WERI-Rb-1 (cell line): ENCODE measurements around the gene CD46.
"Not testable (repeated sequence)": the region's sequence is repeated elsewhere in the genome, so short reads cannot be mapped to it uniquely, and the experiment has no call there.

ENCODE experiments used
- DNase-seq: peaks from one replicate; pipeline ENCODE4 v3.0.0-alpha.2; 2020
- H3K27ac ChIP-seq: fragments of 250-450 bp; sonication (Bioruptor Pico); 2 replicates; pipeline ENCODE4 v1.5.1; 2020; ENCODE audit warnings: mild to moderate bottlenecking, moderate library complexity
- H3K27me3 ChIP-seq: fragments of 250-450 bp; sonication (Bioruptor Pico); 2 replicates; pipeline ENCODE4 v1.5.1; 2021; ENCODE audit warnings: mild to moderate bottlenecking, low read depth, moderate library complexity; ENCODE audit not compliant: insufficient read depth, severe bottlenecking
- H3K36me3 ChIP-seq: fragments of 250-450 bp; sonication (Bioruptor Pico); 2 replicates; pipeline ENCODE4 v1.5.1; 2020; ENCODE audit warnings: mild to moderate bottlenecking, moderate library complexity
- H3K4me3 ChIP-seq: 2 replicates; pipeline ENCODE4 v1.5.1; 2011; ENCODE audit warnings: low read depth, mild to moderate bottlenecking, control low read depth, low read length
- H3K9me3 ChIP-seq: fragments of 250-450 bp; sonication (Bioruptor Pico); 2 replicates; pipeline ENCODE4 v1.5.1; 2021; ENCODE audit warnings: mild to moderate bottlenecking, moderate library complexity; ENCODE audit not compliant: severe bottlenecking
- TF ChIP-seq, protein P1 (sequence below): IDR thresholded peaks from 2 replicates; pipeline ENCODE4 v1.5.1; 2011; ENCODE audit warnings: low read depth, mild to moderate bottlenecking, control low read depth, inconsistent platforms, low read length

CD46 gene

GRCh38 chr1:207719234-207719633 is 32.6 kb upstream of the CD46 start:
- Histone ChIP-seq H3K27me3 (peaks cover 42% of the 10 kb centered on the region), H3K27ac (no peak overlapping the region), H3K36me3 (no peaks in the 10 kb centered on the region), H3K9me3 (peaks cover 22% of the 10 kb centered on the region), H3K4me3 (no peak overlapping the region)
- TF ChIP-seq, protein P1, sequence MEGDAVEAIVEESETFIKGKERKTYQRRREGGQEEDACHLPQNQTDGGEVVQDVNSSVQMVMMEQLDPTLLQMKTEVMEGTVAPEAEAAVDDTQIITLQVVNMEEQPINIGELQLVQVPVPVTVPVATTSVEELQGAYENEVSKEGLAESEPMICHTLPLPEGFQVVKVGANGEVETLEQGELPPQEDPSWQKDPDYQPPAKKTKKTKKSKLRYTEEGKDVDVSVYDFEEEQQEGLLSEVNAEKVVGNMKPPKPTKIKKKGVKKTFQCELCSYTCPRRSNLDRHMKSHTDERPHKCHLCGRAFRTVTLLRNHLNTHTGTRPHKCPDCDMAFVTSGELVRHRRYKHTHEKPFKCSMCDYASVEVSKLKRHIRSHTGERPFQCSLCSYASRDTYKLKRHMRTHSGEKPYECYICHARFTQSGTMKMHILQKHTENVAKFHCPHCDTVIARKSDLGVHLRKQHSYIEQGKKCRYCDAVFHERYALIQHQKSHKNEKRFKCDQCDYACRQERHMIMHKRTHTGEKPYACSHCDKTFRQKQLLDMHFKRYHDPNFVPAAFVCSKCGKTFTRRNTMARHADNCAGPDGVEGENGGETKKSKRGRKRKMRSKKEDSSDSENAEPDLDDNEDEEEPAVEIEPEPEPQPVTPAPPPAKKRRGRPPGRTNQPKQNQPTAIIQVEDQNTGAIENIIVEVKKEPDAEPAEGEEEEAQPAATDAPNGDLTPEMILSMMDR = no peak
- DNase-seq = no peak

DNA sequence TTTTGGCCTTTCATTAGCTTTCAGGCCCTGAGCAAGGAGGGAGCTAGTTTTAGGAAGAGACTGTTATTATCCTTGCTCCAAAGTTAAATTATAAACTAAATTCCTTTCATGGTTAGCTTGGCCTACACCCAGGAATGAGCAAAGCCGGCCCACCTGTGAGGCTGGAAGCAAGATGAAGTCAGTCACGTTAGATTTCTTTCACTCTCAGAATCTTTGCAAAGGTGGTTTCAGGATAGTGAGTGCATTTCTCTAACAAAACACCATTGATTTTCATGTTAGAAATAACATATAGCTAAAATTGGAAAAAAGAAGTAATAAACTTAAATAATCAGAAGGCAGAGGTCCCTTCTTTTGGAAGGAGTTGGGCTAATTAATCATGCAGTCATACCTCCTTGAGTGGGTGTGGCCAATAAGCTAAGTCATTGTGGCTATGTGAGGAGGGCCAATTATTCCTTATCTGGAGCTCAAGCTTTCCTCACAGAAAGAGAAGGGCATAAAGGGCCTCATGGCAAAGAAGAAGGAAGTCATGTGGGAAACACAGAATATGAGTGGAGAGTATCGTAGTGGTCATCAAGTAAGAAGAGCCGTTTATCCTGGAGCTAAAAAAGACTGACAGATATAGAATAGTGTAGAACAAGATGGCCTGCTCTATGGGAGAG is 23.5 kb upstream of the CD46 start:
- DNase-seq, H3K27ac ChIP-seq, H3K36me3 ChIP-seq, H3K4me3 ChIP-seq: not testable (repeated sequence)
- H3K27me3 ChIP-seq = peaks cover 44% of the 10 kb centered on the region
- H3K9me3 ChIP-seq = peaks cover 15% of the 10 kb centered on the region

GRCh38 chr1:207737503-207738157 is 14.2 kb upstream of the CD46 start:
- DNase-seq, H3K4me3 ChIP-seq, H3K27ac ChIP-seq, H3K36me3 ChIP-seq: not testable (repeated sequence)
- H3K9me3 ChIP-seq = peaks cover 18% of the 10 kb centered on the region
- H3K27me3 ChIP-seq = peaks cover 10% of the 10 kb centered on the region

DNA sequence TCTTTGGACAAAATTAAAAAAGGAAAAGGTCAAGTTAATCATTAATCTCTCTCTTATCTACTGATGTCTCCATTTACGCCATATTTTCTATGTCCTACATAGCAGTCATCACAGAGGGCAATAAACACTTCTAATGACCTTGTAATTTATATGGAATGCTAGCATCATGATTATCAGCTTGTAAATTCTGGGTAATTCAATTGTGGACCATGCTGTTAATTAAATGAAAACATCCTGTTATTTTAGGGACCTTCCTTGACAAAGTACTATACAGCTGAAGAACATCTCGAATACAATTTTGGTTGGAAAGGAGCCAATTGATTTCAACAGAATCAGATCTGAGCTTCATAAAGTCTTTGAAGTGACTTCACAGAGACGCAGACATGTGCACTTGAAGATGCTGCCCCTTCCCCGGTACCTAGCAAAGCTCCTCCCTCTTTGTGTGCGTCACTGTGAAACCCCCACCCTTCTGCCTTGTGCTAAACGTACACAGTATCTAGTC is 13.6 kb upstream of the CD46 start:
- H3K36me3 ChIP-seq = not testable (repeated sequence)

GRCh38 chr1:207740207-207740606 is 11.6 kb upstream of the CD46 start:
- H3K27me3 ChIP-seq = peaks cover 10% of the 10 kb centered on the region
- no peak overlapping the region for H3K27ac ChIP-seq
- no peak overlapping the region for H3K4me3 ChIP-seq
- DNase-seq = no peak
- H3K36me3 ChIP-seq = no peaks in the 10 kb centered on the region
- peaks cover 13% of the 10 kb centered on the region for H3K9me3 ChIP-seq
- TF ChIP-seq, protein P1 = no peak

More for the DNA sequence above, 13.6 kb upstream of the CD46 start:
- Histone ChIP-seq H3K27me3 (peaks cover 10% of the 10 kb centered on the region), H3K9me3 (peaks cover 18% of the 10 kb centered on the region)
- H3K4me3 ChIP-seq, H3K27ac ChIP-seq, DNase-seq: not testable (repeated sequence)

GRCh38 chr1:207742850-207743555 is 8.9 kb upstream of the CD46 start:
- TF ChIP-seq, protein P1 = no peak
- Histone ChIP-seq H3K9me3 (peaks cover 10% of the 10 kb centered on the region), H3K36me3 (no peaks in the 10 kb centered on the region), H3K27ac (no peak overlapping the region), H3K27me3 (peaks cover 2% of the 10 kb centered on the region), H3K4me3 (no peak overlapping the region)
- no peak for DNase-seq

DNA sequence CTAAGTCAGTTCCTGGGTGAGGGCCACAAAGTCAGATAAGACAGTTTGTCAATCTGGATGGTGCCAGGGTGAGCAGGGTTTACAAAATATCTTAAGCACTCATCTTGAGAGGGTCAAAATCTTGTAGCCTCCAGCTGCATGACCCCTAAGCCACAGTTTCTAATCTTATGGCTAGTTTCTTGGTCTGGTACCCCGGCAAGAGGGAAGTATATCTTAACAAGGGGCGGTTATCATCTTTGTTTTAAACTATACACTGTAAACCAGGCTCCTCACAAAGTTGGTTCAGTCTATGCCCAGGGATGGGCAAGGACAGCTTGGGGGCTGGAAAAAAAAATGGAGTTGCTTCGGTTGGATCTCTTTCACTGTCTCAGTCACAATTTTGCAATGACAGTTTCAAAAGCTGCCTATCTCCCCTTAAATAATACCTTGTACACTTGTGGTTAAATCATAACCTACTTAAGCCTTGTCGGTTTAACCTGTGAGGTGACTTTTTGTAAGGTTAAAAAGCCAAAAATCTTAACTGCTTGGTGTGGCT is 7.8 kb upstream of the CD46 start:
- no peak for DNase-seq
- Histone ChIP-seq H3K36me3 (no peaks in the 10 kb centered on the region), H3K9me3 (peaks cover 10% of the 10 kb centered on the region), H3K27me3 (no peaks in the 10 kb centered on the region), H3K27ac (no peak overlapping the region), H3K4me3 (no peak overlapping the region)
- TF ChIP-seq, protein P1 = no peak
